GM21786 (cell line): ENCODE measurements around the gene TNFRSF4.
"Not testable (repeated sequence)": the region's sequence is repeated elsewhere in the genome, so short reads cannot be mapped to it uniquely, and the experiment has no call there.

Experiments
- ATAC-seq: cut with Tn5 transposase; IDR thresholded peaks from one replicate; pipeline ENCODE4 v1.9.1; 2021; ENCODE audit not compliant: unreplicated experiment

TNFRSF4 gene

GRCh38 chr1:1213345-1214265 lies at the start of gene TNFRSF4:
TNFRSF4 (minus strand) TSS chr1:1214153; CDS start chr1:1214127, 26 bp downstream.
- ATAC-seq, result no peak

- ATAC-seq, result no peak
These were observed 48.8 kb upstream of the TNFRSF4 start for GRCh38 chr1:1262758-1263157.

- no peak for ATAC-seq
These were observed 48.1 kb upstream of the TNFRSF4 start for GRCh38 chr1:1262071-1262470.

GRCh38 chr1:1260843-1261560 lies 47.0 kb upstream of the TNFRSF4 start:
- ATAC-seq, result no peak

- ATAC-seq, result no peak
These were observed 46.1 kb upstream of the TNFRSF4 start for GRCh38 chr1:1259951-1260600.

GRCh38 chr1:1259540-1259939 lies 45.6 kb upstream of the TNFRSF4 start:
- no peak for ATAC-seq

- no peak for ATAC-seq
These were observed 45.2 kb upstream of the TNFRSF4 start for GRCh38 chr1:1259119-1259488.

GRCh38 chr1:1256956-1257871 lies 43.3 kb upstream of the TNFRSF4 start:
- no peak for ATAC-seq

GRCh38 chr1:1255611-1256010 lies 41.7 kb upstream of the TNFRSF4 start:
- no peak for ATAC-seq

GRCh38 chr1:1255078-1255477 lies 41.1 kb upstream of the TNFRSF4 start:
- ATAC-seq, result no peak

- ATAC-seq, result no peak
These were observed 40.7 kb upstream of the TNFRSF4 start for GRCh38 chr1:1254667-1254998.

GRCh38 chr1:1253972-1254666 lies 40.2 kb upstream of the TNFRSF4 start:
- no peak for ATAC-seq

- no peak for ATAC-seq
These were observed 39.4 kb upstream of the TNFRSF4 start for GRCh38 chr1:1253314-1253713.

- no peak for ATAC-seq
These were observed 36.9 kb upstream of the TNFRSF4 start for GRCh38 chr1:1250786-1251284.

- ATAC-seq, result not testable (repeated sequence)
These were observed 34.3 kb upstream of the TNFRSF4 start for GRCh38 chr1:1248009-1248913.

GRCh38 chr1:1247341-1247913 lies 33.5 kb upstream of the TNFRSF4 start:
- ATAC-seq, result no peak

GRCh38 chr1:1246577-1247340 lies 32.8 kb upstream of the TNFRSF4 start, which contains the start of gene C1QTNF12:
C1QTNF12 (minus strand) TSS chr1:1246722; CDS start chr1:1246690, 32 bp downstream.
- ATAC-seq, result no peak
